ENCODE data around the gene CCNH.

DNA sequence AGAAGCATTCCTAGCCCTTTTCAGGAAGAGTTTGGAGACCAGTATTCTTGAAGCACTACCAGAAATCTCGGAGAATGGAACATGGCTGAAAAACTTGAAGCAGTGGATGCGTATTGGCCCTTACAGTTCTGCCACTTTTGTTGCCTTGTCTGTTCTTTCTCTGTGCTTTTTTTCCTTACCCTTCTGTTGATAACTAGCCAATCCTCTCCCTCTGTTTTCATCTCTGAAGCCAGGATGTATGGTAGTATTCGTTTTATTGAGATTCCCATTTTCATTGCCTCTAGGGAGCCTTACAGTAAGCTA lies 564 bp upstream of the CCNH start:
- TF ChIP-seq, protein P1, sequence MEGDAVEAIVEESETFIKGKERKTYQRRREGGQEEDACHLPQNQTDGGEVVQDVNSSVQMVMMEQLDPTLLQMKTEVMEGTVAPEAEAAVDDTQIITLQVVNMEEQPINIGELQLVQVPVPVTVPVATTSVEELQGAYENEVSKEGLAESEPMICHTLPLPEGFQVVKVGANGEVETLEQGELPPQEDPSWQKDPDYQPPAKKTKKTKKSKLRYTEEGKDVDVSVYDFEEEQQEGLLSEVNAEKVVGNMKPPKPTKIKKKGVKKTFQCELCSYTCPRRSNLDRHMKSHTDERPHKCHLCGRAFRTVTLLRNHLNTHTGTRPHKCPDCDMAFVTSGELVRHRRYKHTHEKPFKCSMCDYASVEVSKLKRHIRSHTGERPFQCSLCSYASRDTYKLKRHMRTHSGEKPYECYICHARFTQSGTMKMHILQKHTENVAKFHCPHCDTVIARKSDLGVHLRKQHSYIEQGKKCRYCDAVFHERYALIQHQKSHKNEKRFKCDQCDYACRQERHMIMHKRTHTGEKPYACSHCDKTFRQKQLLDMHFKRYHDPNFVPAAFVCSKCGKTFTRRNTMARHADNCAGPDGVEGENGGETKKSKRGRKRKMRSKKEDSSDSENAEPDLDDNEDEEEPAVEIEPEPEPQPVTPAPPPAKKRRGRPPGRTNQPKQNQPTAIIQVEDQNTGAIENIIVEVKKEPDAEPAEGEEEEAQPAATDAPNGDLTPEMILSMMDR (IDR thresholded peaks at IDR 0.05; ENCODE audit: low read depth, low read length), result no peak
- no peak for TF ChIP-seq EZH2phosphoT487 (IDR thresholded peaks at IDR 0.05; ENCODE audit: low read depth)
